Measurements from ENCODE around the gene DEDD. TPM values are rescaled to one million over a fixed set of nuclear protein-coding genes. Genes with fewer than 3 reads are reported as not detected.
"Not testable (repeated sequence)": the region's sequence is repeated elsewhere in the genome, so short reads cannot be mapped to it uniquely, and the experiment has no call there.

The DEDD gene
- total RNA-seq, 1 donor from 2014 or later, result 29.2 TPM

DNA sequence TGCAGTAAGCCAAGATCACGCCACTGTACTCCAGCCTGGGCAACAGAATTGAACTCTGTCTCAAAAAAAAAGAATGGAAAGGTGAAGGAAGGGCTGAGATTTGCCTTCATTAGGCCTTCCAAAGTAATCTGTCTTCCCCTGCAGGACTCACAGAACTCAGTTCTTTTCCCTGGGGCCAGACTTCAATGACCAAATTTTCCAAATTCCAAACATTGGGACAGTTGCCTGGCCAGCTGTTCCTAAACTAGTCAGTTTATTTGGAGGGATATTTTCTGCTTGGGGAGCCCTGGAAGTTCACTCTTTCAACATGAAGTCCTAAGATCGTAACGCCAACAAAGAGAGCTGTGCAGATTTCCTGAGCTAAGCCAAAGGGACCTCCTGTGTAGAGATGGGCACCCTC is 5.4 kb upstream of the DEDD start:
- intact Hi-C loops (cut with DNase I), result no loop called here
- DNase-seq (ENCODE audit: missing footprints) (no peak), ATAC-seq (no peak)

DNA sequence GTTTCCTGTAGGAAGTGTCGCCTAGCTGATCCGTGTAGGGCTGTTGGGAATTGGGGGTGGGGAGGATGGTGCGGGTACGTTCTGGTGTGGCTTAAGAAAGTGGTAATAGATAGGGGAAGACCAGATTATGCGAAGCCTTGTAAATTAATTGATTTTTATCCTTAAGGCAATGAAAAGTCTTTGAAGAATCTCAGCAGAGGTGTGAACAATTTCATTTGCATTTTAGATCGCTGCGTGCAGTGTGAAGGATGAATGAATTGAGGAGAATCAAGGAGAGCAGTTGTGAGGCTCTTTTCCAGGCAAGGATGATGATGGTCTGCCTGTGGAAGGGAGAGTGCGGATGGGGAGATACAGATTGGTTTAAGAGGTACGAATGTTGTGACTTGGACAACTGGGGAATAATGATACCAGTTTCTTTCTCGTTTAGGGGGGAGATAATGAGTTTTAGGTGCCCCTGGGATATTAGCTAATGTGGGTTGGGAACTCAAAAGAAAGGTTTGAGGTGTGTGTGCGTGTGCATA is 813 bp upstream of the DEDD start:
- ATAC-seq (no peak), DNase-seq (ENCODE audit: missing footprints) (no peak)
- intact Hi-C loops (cut with DNase I), result loop anchor here (2.0 to 5.0 kb wide), 3 partner anchors 20 to 136 kb away; partner anchors contain the start of genes UFC1 and USF1

DNA sequence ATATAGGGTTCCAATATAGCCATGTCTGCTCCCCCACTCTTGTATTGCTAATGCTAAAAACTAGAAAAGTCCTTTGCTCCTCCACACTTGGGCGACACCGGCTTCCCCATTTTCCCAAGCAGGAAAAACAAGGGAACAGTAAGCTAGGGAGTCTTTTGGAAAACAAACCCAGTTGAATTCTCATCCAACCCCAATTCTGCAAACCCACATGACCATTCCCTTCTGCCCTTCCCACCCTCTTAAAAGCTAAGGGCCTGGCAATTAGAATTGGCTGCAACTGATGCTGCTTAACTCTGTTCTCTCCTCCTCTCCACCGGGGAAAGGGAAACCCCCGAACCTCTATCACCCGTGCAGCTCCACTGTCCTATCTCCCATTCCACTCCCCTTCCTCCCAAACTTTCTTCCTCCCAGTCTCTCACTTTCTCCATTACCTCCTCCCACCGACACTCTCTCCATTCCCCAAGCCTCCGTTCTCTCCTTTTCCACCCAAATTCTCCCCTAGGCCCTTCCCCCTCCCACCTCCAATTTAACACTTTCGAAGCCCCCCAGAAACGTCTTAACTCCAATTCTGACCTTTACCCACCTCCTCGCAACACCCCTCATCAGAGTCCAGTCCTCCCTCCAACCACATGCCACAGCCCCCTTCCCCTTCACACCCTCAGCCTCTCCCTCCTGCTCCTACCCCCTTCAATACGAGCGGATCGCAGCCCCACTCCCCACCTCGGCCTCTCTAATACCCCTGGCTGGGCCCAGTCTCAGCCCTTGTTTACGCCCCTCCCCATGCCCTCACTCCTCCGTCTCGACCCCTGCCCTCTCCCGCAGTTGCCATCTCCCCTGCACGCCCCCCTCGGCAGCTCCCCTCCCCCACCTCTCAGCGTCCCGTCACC is 701 bp downstream of the DEDD start:
- intact Hi-C loops (cut with DNase I), result loop anchor here (1.0 to 5.0 kb wide), 5 partner anchors 13 to 134 kb away; partner anchors contain the start of genes NIT1, PFDN2, UFC1 and USF1
- ATAC-seq (peak; percentile 26), DNase-seq (ENCODE audit: missing footprints) (no peak)

DNA sequence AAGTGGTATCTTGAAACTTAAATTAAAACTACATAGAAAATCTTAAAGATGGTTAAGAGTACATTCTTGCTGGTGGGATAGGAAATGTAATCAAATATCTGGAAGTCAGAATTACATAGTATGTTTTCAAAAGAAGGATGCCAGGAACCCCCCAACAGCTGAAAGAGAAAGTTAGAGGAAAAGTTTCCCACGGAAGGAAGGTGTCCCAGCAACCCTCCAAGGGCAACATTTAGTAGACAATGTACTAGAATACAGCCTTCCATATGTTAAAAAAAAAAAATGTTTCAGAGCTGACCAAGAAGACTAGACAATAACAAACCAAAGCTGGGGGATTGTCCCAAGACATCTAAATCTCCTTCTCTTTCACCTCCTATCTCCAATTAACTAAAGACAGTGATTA is 2.2 kb downstream of the DEDD start:
- no peak for ATAC-seq
- intact Hi-C loops (cut with DNase I), result loop anchor here (5.0 kb wide), 2 partner anchors 83 to 133 kb away; partner anchors contain the start of gene USF1
- no peak for DNase-seq (ENCODE audit: missing footprints)

DNA sequence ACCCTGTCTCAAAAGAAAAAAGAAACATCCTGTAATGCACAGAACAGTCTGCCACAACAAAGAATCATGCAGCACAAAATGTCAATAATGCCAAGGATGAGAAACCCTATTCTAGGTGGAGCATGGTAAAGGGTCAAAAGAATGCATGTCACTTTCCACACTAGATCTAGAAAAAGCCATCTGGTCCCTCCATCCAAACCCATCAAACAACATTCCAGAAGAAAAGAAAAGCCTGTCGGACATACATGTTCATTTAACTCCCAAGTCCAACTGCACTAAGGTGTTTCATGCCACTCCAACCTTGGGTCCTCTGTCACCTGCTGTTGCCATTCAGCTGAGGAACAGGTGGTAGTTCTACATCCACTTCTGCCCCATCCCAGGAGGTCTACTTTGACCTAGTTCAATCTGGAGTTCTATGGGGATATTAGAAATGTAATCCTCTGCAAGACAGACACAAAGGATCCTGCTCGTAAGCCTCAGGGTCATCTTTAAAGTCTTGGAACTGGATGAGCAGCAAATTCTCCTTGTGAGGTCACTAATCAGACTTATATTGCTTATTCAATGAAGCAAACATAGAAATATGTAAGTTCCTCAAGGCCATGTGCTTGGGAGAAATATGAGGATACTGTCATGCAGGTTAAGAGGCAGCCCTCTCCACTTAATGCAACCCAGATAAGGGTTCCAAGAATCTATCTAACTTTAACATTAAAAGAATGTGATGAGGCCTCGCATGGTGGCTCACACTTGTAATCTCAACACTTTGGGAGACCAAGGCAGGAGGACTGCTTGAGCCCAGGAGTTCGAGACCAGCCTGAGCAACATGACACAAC is 3.7 kb downstream of the DEDD start:
- no peak for DNase-seq (ENCODE audit: missing footprints)
- no peak for ATAC-seq
- intact Hi-C loops (cut with DNase I), result no loop called here

DNA sequence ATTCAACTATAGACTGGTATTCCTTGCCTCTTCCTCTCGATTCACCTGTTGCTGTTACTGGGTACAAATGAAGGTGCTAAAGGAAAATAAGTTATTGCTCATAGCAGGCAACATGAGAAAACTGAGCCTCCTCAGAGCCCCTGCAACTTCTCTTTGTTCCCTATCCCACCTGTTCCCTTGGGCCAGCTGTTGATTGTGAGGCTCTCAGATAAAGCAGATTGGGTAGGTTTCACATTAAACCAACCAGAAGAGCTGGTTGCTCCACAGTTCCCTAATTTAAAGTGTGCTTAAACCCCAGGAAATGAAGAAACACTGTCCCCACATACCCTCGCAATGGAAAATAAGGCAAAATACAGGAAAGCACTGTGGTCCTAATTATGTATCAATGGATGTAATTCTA is 4.8 kb downstream of the DEDD start:
- intact Hi-C loops (cut with DNase I), result no loop called here
- ATAC-seq (no peak), DNase-seq (ENCODE audit: missing footprints) (no peak)

DNA sequence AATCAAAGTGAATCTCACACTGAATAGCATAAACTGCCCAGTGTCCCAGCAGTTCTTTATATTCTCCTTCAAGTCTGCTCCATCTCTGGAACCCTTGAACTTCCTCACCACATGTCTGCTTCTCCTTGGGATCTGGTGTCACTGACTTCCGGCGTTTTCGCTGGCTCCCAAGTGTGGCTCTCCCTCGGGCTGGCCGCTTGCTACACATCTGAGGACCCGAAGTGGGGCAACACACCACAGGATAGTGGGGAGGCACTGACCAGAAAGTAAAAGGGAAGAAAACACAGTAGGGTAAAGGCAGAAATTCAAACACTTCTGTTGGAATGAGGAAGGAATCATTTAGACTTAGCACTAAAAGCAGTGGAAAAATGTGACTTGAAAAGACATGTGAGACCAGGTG is 9.5 kb downstream of the DEDD start:
- intact Hi-C loops (cut with DNase I), result no loop called here
- DNase-seq (ENCODE audit: missing footprints), result no peak
- no peak for ATAC-seq

DNA sequence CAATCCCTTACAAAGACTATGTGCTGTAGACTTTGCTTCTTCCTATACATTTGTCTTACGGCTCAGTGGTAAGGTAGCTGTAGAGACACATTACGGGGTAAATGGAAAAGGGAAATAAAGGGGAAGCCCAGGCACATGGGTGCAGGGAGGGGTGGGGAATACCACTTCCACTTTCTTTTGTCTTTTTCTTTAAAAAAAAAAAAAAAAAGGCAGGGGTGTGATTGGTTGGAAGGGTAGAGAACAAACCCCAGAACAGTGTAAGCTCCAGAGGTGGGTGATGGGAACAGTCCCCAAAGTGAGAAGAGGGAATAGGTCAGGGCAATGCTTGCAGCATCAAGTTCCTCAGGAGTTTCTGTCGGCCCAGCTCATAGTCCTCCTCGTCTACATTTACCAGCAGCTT is 10.6 kb downstream of the DEDD start:
- DNase-seq (ENCODE audit: missing footprints) (no peak), ATAC-seq (no peak)
- intact Hi-C loops (cut with DNase I), result no loop called here

DNA sequence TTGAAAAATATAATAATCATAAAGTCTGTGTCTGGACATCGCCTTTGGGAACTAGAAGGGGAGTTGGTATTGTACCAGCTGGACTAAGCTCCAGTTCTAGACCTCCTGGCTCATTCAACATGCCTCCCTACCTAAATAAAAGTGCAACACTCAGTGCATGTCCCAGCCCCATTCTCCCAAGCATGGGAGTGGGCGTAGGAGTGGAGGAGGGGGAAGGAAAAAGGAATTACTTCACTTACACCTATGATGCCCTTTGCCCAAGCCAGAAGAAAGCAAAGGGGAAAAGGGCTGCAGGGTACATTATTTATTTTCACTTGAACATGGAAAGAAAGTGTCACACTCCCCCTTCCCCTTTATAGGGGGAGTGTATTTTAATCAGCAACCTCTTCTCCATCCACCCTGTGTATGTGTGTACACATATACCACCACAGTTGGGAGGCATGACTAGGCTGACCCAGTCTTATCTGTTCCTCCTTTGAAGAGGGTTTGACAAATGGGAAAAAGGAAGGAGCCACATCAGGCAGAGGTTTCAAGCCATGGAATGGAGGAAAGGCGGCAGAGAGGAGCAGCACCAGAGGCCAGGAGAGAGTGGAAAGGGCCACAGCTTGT is 11.3 kb downstream of the DEDD start:
- DNase-seq (ENCODE audit: missing footprints), result no peak
- intact Hi-C loops (cut with DNase I), result no loop called here
- no peak for ATAC-seq

DNA sequence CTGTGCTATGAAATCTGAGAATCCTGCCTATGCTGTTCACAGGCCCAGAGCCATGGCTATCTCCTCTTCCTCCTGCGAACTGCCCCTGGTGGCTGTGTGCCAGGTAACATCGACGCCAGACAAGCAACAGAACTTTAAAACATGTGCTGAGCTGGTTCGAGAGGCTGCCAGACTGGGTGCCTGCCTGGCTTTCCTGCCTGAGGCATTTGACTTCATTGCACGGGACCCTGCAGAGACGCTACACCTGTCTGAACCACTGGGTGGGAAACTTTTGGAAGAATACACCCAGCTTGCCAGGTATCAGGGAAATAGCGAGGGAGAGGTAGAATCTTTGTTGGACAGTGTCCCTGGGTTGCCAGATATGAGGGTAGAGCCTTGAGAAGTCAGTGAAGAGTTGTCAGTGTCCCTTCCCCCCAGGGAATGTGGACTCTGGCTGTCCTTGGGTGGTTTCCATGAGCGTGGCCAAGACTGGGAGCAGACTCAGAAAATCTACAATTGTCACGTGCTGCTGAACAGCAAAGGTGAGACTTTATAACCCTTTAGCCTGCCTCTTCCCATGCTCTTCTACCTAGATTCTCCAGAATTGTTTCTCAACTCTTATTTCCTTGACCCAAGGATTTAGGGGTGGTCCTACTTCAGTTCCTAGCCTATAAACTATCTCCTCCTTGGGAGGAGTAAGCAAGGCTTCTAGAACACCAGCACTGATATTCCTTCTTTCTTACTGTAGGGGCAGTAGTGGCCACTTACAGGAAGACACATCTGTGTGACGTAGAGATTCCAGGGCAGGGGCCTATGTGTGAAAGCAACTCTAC is 13.2 kb downstream of the DEDD start:
- DNase-seq (ENCODE audit: missing footprints) (peak; percentile 72), ATAC-seq (peak; percentile 32)
- intact Hi-C loops (cut with DNase I), result loop anchor here (5.0 kb wide), 1 partner anchor 77 kb away; no protein-coding TSS in a partner anchor

DNA sequence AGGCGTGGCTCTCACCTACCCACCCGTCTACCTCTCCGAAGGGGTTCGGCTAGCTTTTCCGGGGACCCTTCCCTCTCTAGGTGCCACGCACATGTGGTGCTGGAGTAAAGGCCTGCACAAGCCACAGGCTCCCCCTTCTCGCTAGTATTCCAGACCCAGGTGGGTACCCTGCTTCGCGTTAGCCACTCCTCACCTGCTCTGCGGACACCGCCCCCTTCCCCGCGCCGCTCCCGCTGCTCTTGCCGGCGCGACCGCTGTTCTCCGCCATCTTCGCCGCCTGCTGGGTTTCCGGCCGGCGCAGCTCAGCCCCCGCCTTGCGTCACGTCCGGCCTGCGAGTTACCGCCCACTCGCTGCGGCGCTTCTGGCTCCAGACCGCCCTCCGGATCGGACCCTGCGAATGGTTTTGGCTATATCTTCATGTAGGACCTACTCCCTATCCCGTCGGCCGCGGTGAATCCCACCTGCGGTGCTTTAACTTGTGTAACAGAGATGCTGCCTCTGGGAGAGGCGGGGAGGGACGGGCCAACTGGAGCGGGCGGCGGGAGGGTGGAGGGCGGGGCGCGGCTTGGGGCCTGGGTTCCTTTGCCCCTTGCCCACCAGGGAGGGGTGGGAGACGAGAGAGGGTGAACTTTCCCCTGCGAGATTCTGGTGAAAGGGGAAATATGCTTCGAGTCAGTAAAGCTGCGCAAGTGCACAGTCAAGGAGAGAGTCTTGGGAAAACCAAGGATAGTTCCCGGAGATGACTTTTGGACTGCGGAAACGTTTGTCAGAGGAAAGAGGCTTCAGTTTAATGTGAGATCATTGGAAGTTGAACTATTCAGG is 14.5 kb downstream of the DEDD start, which contains the start of the genes NIT1 and PFDN2:
NIT1 (plus strand) TSS at position 347 of the 823 bp plus-strand sequence; CDS start at position 419, 72 bp downstream.
PFDN2 (minus strand) TSS at position 279 of the 823 bp plus-strand sequence; CDS start at position 268, 11 bp downstream.
- intact Hi-C loops (cut with DNase I), result loop anchor here (1.0 to 5.0 kb wide), 2 partner anchors 14 to 76 kb away; partner anchors contain the start of gene DEDD
- peak; percentile 89 for ATAC-seq
- peak; percentile 94 for DNase-seq (ENCODE audit: missing footprints)

DNA sequence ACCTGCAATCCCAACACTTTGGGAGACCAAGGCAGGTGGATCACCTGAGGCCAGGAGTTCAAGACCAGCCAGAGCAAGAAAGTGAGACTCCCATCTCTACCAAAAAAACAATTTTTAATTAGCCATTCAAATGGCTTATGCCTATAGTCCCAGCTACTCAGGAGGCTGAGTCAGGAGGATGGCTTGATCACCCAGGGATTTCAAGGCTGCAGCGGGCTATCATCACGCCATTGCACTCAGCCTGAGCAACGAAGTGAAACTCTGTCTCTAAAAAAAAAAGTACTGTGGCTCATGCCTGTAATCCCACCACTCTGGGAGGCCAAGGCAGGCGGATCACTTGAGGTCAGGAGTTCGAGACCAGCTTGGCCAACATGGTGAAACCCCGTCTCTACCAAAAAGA is 16.5 kb downstream of the DEDD start:
- DNase-seq (ENCODE audit: missing footprints); ATAC-seq: not testable (repeated sequence)
- intact Hi-C loops (cut with DNase I), result loop anchor here (5.0 kb wide), 1 partner anchor 74 kb away; no protein-coding TSS in a partner anchor

DNA sequence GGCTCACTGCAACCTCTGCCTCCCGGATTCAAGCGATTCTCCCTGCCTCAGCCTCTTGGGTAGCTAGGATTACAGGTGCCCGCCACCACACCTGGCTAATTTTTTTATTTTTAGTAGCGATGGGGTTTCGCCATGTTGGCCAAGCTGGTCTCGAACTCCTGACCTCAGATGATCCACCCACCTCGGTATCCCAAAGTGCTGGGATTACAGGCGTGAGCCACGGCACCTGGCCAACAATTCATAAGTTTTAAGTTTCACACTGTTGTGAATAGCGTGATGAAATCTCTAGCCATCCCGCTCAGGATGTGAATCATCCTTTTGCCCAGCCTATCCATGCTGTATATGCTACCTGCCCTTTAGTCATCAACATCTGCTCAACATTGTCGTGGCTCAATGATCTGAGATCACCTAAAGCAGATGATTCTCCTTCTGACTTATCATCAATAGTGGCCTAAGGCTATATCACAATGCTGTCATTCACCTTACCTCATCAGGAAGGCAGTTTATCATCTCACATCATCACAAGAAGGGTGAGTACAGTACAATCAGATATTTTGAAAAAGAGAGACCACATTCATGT is 17.2 kb downstream of the DEDD start:
- intact Hi-C loops (cut with DNase I), result loop anchor here (5.0 kb wide), 1 partner anchor 73 kb away; no protein-coding TSS in a partner anchor
- ATAC-seq (no peak), DNase-seq (ENCODE audit: missing footprints) (no peak)

DNA sequence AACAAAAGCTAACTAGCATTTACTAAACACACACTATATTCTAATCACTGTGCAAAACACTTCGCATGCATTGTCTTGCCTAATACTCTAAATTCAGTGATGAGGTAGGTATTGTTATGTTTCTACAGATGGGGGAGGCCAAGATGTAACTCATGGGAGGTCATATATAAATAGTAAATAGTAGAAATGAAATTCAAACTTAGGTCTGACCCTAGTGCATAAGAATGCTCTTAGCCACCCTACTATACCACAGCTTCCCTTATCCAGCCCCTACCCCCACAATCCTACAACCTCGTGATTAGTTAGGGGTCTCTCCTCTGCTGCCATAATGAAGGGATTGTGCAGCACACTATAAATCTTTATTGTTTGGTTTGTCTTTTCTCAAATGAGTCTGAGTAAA is 17.9 kb downstream of the DEDD start:
- ATAC-seq, result no peak
- intact Hi-C loops (cut with DNase I), result no loop called here
- DNase-seq (ENCODE audit: missing footprints), result no peak

DNA sequence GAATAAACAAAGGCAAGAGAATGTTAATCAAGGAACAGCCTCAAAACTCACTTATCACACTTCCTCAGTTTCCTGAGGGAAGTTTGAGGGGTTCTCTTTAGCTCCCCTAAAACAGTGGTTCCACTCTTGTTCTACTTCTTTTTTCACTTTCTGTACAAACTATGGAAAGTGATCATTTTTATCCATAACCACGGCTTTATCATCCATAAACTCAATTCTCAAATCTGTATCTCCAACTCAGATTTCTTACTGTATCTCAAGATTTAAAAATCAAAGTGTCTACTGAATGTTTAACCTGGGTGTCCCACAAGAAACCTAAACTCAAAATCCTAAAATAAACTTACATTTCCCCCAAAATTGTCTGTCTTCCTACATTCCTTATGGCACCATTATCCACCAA is 18.6 kb downstream of the DEDD start:
- ATAC-seq, result no peak
- intact Hi-C loops (cut with DNase I), result no loop called here

DNA sequence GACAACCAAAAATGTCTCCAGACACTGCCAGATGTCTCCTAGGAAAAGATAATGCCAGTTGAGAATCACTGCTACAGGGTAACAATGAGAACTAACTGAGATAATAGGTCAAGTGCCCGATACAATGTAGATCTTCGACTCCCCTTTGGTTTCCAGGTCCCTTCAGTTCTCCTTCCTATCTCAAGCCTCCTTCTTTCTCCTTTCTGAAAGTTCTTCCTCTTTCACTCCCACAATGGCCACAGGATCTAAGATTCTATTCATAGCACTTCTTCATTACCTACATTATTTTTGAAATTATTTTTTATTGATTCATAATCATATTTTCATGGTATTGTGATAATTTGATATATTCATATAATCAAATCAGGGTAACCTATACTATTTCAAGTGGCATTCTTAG is 20.9 kb downstream of the DEDD start:
- no peak for DNase-seq (ENCODE audit: missing footprints)
- intact Hi-C loops (cut with DNase I), result no loop called here
- ATAC-seq, result no peak

More for the DNA sequence above, 18.6 kb downstream of the DEDD start:
- no peak for DNase-seq (ENCODE audit: missing footprints)

DNA sequence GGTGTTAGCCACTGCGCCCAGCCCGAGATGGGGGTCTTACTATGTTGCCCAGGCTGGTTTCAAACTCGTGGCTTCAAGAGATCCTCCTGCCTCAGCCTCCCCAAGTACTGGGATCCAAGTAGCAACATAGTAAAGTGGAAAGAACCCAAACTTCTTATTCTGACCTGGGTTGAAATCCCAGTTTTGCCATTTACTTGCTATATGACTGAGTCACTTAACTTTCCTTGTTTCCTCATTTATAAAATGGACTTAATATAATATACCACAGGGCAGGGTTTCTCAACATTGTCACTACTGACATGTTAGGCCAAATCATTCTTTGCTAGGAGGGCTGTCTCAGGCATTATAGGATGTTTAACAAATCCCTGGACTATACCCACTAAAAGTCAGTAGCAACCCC is 21.4 kb downstream of the DEDD start:
- DNase-seq (ENCODE audit: missing footprints) (no peak), ATAC-seq (no peak)
- intact Hi-C loops (cut with DNase I), result no loop called here

All from Right ventricle myocardium inferior (tissue), 1 donor.